ENCODE results near the gene PIANP.
A peak's percentile ranks its signal among the peaks of the same experiment; 100 is the strongest.

Gene PIANP

DNA sequence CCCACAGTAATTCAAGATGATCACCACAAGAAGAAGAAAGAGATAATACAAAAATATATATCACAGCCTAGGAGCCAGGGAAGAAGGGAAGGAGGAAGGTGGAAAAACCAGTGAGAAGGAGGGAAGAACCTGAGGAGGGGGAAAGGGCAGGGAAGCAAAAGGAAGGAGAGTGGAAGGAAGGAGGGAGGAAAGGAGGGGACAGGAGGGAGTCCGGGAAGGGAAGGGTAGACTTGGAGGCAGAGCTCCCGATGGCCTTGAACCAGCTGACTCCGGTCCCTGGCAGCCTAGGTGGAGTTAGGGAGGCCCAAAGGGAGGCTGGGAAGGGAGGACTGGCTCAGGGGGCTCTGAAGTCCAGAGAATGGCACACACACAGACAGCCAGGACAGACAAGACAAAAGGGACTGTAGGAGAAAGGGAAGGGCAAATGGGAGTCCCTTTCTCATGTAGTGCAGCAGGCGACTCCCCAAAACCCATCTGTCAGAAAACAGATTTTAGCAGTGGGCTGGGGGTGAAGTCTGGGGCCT lies 6.7 kb downstream of the PIANP start:
- POLR2A ChIA-PET = no interaction called here
- DNase-seq (ENCODE audit: low read depth, low spot score) = no peak
- CTCF ChIA-PET = interaction anchor here (1.3 to 2.6 kb wide), 2 partner anchors 10 to 73 kb away, joined by 4 to 11 read pairs; no protein-coding TSS in a partner anchor
- TF ChIP-seq, protein P1, sequence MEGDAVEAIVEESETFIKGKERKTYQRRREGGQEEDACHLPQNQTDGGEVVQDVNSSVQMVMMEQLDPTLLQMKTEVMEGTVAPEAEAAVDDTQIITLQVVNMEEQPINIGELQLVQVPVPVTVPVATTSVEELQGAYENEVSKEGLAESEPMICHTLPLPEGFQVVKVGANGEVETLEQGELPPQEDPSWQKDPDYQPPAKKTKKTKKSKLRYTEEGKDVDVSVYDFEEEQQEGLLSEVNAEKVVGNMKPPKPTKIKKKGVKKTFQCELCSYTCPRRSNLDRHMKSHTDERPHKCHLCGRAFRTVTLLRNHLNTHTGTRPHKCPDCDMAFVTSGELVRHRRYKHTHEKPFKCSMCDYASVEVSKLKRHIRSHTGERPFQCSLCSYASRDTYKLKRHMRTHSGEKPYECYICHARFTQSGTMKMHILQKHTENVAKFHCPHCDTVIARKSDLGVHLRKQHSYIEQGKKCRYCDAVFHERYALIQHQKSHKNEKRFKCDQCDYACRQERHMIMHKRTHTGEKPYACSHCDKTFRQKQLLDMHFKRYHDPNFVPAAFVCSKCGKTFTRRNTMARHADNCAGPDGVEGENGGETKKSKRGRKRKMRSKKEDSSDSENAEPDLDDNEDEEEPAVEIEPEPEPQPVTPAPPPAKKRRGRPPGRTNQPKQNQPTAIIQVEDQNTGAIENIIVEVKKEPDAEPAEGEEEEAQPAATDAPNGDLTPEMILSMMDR (IDR thresholded peaks at IDR 0.05; ENCODE audit: insufficient read depth, low read length, missing control alignments) = no peak
- no peak overlapping the region for H3K4me3 ChIP-seq (ENCODE audit: low read depth, low read length)

DNA sequence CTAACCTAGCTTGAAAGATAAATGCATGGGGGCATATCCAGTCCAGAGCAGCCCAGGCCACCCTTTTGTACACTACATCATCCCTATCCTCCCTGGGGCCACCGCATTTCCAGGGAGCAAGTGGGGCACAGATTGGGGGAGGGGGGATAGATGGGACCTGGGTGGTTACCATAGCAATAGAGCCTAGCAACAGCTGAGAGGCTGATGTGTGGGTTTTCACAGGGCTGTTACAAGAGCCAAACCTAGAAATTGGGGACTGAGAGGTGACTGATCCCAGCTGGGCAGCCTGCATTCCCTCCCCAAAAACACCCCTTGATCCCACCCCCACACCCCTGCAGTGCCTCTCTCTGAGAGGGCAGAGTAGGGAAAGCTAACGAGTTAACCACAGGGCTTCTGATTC lies 7.7 kb downstream of the PIANP start:
- TF ChIP-seq, protein P1 (IDR thresholded peaks at IDR 0.05; ENCODE audit: insufficient read depth, low read length, missing control alignments) = no peak
- no peak for DNase-seq (ENCODE audit: low read depth, low spot score)
- no peak overlapping the region for H3K4me3 ChIP-seq (ENCODE audit: low read depth, low read length)
- POLR2A ChIA-PET = no interaction called here
- CTCF ChIA-PET = interaction anchor here (1.2 to 3.0 kb wide), 3 partner anchors 27 to 72 kb away, joined by 3 to 13 read pairs (median 6); partner anchors contain the start of gene MLF2

DNA sequence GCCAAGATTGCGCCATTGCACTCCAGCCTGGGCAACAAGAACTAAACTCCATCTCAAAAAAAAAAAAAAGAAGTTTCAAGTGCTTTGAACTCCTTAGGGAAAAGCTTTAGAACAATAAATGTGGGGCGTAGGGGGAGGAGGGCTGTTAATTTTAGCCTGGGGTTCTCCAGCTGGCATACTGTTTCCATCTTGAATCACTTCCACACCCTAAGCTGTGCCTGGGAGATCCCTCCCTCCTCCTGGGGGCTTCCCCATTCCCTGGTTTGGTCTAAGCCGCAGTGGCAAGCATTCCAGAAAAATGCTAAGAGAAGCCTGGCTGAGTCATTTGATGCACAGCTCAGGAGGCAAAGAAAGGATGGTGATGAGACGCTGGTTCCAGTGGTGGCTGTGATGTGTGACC lies 9.1 kb downstream of the PIANP start:
- CTCF ChIA-PET = interaction anchor here (0.6 to 3.0 kb wide), 6 partner anchors 8 to 74 kb away, joined by 3 to 13 read pairs (median 4); partner anchors contain the start of gene MLF2
- TF ChIP-seq, protein P1 (IDR thresholded peaks at IDR 0.05; ENCODE audit: insufficient read depth, low read length, missing control alignments) = no peak
- DNase-seq (ENCODE audit: low read depth, low spot score) = peak; percentile 63
- H3K4me3 ChIP-seq (ENCODE audit: low read depth, low read length) = no peak overlapping the region
- POLR2A ChIA-PET = interaction anchor here (0.7 to 1.1 kb wide), 3 partner anchors 130 to 159 kb away, joined by 3 read pairs; partner anchors contain the start of genes GAPDH and GPR162

DNA sequence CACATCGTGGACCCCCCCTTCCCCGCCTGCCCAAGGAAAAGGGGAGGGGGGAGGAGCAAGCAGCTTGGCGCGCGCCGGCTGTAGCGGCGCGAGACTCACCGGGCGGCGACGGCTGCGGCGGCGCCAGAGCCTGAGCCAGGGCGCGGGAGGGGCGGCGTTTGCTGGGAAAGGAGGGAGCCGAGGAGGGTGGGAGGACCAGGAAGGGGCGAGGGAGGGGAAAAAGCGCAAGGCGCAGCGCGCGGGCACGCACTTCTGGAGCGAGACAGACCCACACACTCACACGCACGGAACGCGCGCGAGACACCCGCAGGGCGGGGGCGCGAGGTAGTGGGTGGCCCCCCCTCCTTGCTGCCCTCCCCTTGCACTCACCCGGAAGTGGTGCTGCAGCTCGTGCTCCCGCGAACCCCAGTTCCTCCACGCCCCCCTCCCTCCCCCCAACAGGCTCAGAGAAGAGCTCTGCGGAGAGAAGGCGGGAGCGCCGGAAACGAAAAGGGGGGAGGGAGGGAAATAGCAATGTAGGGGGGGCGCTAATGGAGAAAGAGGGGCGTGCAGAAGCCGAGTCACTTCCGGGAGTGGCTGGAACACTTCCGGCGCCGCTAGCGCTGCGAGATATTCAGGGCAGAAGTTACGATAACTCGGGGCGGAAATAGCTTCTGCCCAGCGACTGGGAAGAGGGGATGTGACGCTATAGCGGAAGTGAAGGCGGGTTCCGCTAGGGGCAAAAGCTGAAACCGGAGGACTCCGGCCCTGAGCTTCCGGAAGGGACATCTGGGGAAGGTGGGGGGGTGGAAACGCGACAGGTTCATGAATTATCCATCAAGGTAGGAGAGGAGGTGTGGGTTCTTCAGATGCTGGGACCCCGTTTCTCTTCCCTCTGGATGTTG lies 11.4 kb downstream of the PIANP start, which contains the start of gene ZNF384:
Gene ZNF384, minus strand, starts transcription at position 377 of the 884 bp plus-strand sequence. CDS start 9,855 bp downstream, outside the sequence.
- peak; percentile 93 for DNase-seq (ENCODE audit: low read depth, low spot score)
- H3K4me3 ChIP-seq (ENCODE audit: low read depth, low read length) = peak within 1 kb of the TSS; percentile 93
- POLR2A ChIA-PET = interaction anchor here (0.5 to 2.1 kb wide), 19 partner anchors 9 to 280 kb away, joined by 3 to 19 read pairs (median 4); partner anchors contain the start of genes CDCA3, COPS7A, GAPDH and LAG3
- CTCF ChIA-PET = interaction anchor here (0.7 to 2.3 kb wide), 12 partner anchors 9 to 181 kb away, joined by 3 to 17 read pairs (median 4); partner anchors contain the start of genes MLF2 and PTMS
- TF ChIP-seq, protein P1 (IDR thresholded peaks at IDR 0.05; ENCODE audit: insufficient read depth, low read length, missing control alignments) = no peak

DNA sequence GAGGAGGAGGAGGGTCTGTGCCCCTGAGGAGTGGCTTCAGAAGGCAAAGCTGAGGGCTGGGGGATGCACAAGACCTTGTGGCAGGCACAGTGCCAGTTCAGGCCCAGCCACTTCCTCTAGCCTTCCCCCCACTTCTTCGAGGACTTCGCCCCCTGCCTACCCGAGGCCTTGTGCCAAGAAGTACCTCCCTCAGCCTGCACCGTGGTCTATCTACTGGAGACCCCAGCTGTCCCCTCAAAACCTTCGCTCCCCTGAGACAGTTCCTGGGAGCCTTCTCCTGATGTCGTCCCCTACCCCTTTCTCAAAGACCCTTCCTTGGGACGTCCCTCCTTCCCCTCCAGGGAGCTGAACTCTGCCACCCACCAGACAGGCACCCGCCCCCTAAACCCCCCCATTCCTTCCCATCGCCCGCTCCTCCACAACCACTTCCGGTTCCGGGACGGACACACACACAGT lies 12.0 kb downstream of the PIANP start:
- ChIA-PET POLR2A (interaction anchor here (0.6 to 2.1 kb wide), 13 partner anchors 9 to 203 kb away, joined by 3 to 19 read pairs (median 4); partner anchors contain the start of genes COPS7A, GAPDH, MLF2 and PTMS), CTCF (interaction anchor here (0.9 to 2.3 kb wide), 9 partner anchors 9 to 131 kb away, joined by 3 to 17 read pairs (median 5); partner anchors contain the start of gene MLF2)
- no peak for DNase-seq (ENCODE audit: low read depth, low spot score)
- TF ChIP-seq, protein P1 (IDR thresholded peaks at IDR 0.05; ENCODE audit: insufficient read depth, low read length, missing control alignments) = no peak
- H3K4me3 ChIP-seq (ENCODE audit: low read depth, low read length) = peak overlapping the region; percentile 93

Data from AG04449 (cell line).